T47D (cell line): ENCODE measurements around the gene NDUFAB1.
"Not testable (repeated sequence)": the region's sequence is repeated elsewhere in the genome, so short reads cannot be mapped to it uniquely, and the experiment has no call there.

ENCODE experiments used
- DNase-seq, 2 experiments: peaks; one replicate each; pipeline versions ENCODE4 v3.0.0 to v3.0.0-alpha.2; 2011 to 2012; ENCODE audit warnings: low read depth in 1 of 2, low spot score in 1 of 2
- JUND ChIP-seq: IDR thresholded peaks from 2 replicates; pipeline ENCODE4 v1.6.1; 2012; ENCODE audit warnings: low read depth
- in situ Hi-C: cut with HindIII; loops from 2 replicates; pipeline ENCODE4 v1.10.0; 2016; ENCODE audit warnings: low sequenced_read_pairs, low pct_unique_long_range_greater_than_20kb

The NDUFAB1 gene

GRCh38 chr16:23608194-23608593, 12.1 kb upstream of the NDUFAB1 start:
- in situ Hi-C loops = no loop called here
- no peak for DNase-seq
- TF ChIP-seq JUND = no peak

GRCh38 chr16:23607726-23608125, 11.6 kb upstream of the NDUFAB1 start:
- no peak for DNase-seq
- no peak for TF ChIP-seq JUND
- in situ Hi-C loops = no loop called here

GRCh38 chr16:23597003-23597756, 1.1 kb upstream of the NDUFAB1 start:
- TF ChIP-seq JUND = no peak
- in situ Hi-C loops = no loop called here
- DNase-seq = peak in 1 of 2 experiments; percentile 21

DNA sequence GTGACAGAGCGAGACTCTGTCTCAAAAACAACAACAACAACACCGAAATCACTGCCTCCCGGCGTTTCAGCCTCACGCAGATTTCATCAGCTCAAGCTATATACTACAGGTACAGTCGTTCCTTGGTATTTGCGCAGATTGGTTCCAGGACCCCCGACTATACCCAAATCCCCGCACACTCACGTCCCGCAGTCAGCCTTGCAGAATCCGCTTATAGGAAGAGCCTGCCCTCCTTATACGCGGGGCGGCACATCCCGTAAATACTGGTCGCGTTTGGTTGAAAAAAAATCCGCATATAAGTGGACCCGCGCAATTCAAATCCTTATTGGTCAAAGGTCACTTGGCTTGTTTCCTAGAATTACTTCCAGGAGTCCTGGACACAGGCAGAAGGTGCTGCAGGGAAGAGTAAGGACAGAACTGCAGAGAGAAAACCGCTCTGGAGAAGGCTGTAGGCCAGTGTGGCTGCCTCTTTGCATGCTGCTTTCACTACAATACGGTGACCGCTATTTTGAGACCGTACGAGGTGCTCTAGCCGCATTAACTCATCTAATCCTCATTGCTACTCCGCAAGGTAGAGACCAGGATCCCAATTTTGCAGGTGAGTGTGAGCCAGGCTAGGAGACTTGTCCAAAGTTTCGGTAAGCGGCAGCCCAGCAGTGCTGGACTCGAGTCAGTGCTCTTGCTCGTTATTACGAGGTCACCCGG, 718 bp downstream of the NDUFAB1 start:
- in situ Hi-C loops = no loop called here
- no peak for DNase-seq
- TF ChIP-seq JUND = no peak

- no peak for DNase-seq
- in situ Hi-C loops = no loop called here
- no peak for TF ChIP-seq JUND
These were observed 1.9 kb downstream of the NDUFAB1 start for GRCh38 chr16:23594186-23594585.

DNA sequence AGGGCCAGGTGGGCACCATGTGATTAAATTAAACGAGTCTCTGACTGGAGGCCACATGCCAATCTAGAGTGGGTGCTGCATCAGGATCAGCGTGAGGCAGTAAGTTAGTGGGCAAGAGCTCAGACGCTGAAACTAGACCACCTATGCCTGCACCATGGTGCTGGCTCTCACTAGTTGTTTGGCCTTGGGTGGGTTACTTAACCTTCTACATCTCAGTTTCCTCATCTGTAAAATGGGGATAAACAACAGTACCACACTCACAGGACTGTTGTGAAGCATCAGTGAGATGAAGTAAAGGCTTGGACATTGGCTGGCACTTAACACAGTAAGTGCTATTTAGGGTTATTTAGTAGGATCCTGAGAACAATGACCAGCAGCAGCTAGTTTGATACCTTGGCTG, 5.9 kb downstream of the NDUFAB1 start:
- no peak for DNase-seq
- in situ Hi-C loops = no loop called here
- TF ChIP-seq JUND = no peak

DNA sequence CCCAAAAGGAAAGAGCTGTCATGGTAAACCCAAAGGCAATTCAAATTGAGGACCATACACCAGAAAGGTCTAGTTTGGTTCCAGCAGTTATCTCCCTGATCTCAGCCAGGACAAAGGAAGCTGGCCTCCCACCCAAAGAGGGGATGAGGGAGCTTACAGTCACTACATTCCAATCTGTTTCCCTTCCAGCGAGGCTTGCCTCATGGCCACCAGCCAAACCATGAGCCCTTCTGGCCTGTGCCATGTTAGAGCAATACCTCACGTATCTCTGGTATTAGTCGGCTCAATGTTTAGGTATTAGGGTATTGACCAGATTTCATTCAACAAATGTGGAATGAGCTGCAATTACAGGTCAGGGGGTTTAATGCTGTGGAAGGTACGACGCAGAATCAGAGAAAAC, 8.4 kb downstream of the NDUFAB1 start:
- in situ Hi-C loops = no loop called here
- no peak for TF ChIP-seq JUND
- DNase-seq = no peak

DNA sequence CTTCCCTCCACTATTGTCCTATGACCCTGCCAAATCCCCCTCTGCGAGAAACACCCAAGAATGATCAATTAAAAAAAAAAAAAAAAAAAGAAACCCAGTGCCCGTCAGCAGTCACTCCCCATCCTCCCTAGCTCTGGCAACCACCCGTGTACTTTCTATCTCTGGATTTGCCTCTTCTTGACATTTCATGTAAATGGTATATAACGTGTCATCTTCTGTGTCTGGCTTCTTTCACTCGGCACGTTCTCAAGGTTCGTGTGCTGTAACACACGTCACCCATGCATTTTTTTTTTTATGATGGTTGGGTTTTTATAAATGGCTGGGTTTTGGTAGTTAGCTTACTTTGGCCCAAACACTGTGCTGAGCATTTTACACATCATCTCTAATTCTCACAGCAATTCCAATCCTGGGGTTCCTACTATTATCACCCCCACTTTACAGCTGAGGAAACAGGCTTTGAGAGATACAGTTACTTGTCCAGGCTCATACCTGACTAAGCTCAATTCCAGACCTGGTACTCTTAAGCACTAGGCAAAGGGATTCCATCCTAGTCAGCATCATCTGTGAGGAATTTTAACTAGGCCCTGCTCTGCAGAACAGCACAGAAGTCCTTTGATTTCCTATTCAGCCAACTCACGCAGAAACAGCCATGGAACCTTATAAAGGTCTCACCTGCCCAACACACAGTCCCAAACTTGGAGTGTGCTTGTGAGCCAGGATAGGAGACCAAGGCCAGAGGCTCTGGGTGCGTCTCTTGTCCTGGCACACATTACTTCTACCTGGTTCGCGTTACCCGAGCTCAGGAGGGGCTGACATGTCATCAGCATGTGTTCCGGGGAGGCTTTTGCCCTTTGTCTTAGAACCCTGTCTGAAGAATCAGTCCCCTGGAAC, 11.7 kb downstream of the NDUFAB1 start:
- no peak for TF ChIP-seq JUND
- in situ Hi-C loops = no loop called here
- no peak for DNase-seq

DNA sequence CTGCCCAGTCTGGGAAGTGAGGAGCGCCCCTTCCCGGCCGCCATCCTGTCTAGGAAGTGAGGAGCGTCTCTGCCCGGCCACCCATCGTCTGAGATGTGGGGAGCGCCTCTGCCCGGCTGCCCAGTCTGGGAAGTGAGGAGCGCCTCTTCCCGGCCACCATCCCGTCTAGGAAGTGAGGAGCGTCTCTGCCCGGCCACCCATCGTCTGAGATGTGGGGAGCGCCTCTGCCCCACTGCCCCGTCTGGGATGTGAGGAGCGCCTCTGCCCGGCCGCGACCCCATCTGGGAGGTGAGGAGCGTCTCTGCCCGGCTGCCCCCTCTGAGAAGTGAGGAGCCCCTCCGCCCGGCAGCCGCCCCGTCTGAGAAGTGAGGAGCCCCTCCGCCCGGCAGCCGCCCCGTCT, 12.8 kb downstream of the NDUFAB1 start:
- in situ Hi-C loops, DNase-seq: not testable (repeated sequence)

- in situ Hi-C loops = no loop called here
- TF ChIP-seq JUND = no peak
- DNase-seq = no peak
These were observed 14.4 kb downstream of the NDUFAB1 start for GRCh38 chr16:23581764-23582163.

- TF ChIP-seq JUND = no peak
- in situ Hi-C loops = no loop called here
- no peak for DNase-seq
These were observed 15.7 kb downstream of the NDUFAB1 start for GRCh38 chr16:23580391-23580790.

GRCh38 chr16:23579371-23579770, 16.7 kb downstream of the NDUFAB1 start:
- in situ Hi-C loops = no loop called here
- DNase-seq = no peak
- TF ChIP-seq JUND = no peak
